Measurements from ENCODE around the gene RBFOX1.

RBFOX1 gene

GRCh38 chr16:7585705-7586104, 253.1 kb downstream of the RBFOX1 start:
- H3K4me1 ChIP-seq (ENCODE audit: insufficient read depth, low read length, poor library complexity, severe bottlenecking): no peaks in the 10 kb centered on the region
- no peaks in the 10 kb centered on the region for H3K79me2 ChIP-seq (ENCODE audit: insufficient read depth, low read length)
- no peak overlapping the region for H3K4me2 ChIP-seq (ENCODE audit: low read depth, low read length, poor library complexity, severe bottlenecking)
- no peaks in the 10 kb centered on the region for H3K9me3 ChIP-seq (ENCODE audit: insufficient read depth, low read depth, low read length)
- H3K36me3 ChIP-seq (ENCODE audit: insufficient read depth, low read length): no peaks in the 10 kb centered on the region
- H4K20me1 ChIP-seq (ENCODE audit: insufficient read depth, low read length, poor library complexity, severe bottlenecking): no peaks in the 10 kb centered on the region
- H3K4me3 ChIP-seq (ENCODE audit: low read length, poor library complexity, severe bottlenecking): no peak overlapping the region
- H2AFZ ChIP-seq (ENCODE audit: low read length): no peak overlapping the region
- no peaks in the 10 kb centered on the region for H3K9me2 ChIP-seq (replicated peaks; ENCODE audit: low read depth, low read length)
- no peaks in the 10 kb centered on the region for H3K27me3 ChIP-seq (ENCODE audit: insufficient read depth, low read length, poor library complexity, severe bottlenecking)
- H3F3A ChIP-seq (ENCODE audit: low read depth): no peaks in the 10 kb centered on the region
- no peak for TF ChIP-seq CTCF (conservative IDR thresholded peaks at IDR 0.05; ENCODE audit: low read length)
- no peak for TF ChIP-seq EZH2phosphoT487 (IDR thresholded peaks at IDR 0.05; ENCODE audit: borderline replicate concordance)
- no peak overlapping the region for H3K9ac ChIP-seq (ENCODE audit: low read depth, low read length, poor library complexity, severe bottlenecking)

GRCh38 chr16:7590934-7591333, 258.3 kb downstream of the RBFOX1 start:
- TF ChIP-seq EZH2phosphoT487 (IDR thresholded peaks at IDR 0.05; ENCODE audit: borderline replicate concordance) (no peak), CTCF (conservative IDR thresholded peaks at IDR 0.05; ENCODE audit: low read length) (no peak)
- Histone ChIP-seq H3K9me3 (ENCODE audit: insufficient read depth, low read depth, low read length) (no peaks in the 10 kb centered on the region), H3K4me1 (ENCODE audit: insufficient read depth, low read length, poor library complexity, severe bottlenecking) (no peaks in the 10 kb centered on the region), H3K79me2 (ENCODE audit: insufficient read depth, low read length) (no peaks in the 10 kb centered on the region), H2AFZ (ENCODE audit: low read length) (no peak overlapping the region), H3K27me3 (ENCODE audit: insufficient read depth, low read length, poor library complexity, severe bottlenecking) (no peaks in the 10 kb centered on the region), H3F3A (ENCODE audit: low read depth) (no peaks in the 10 kb centered on the region), H3K36me3 (ENCODE audit: insufficient read depth, low read length) (no peaks in the 10 kb centered on the region), H3K4me2 (ENCODE audit: low read depth, low read length, poor library complexity, severe bottlenecking) (no peak overlapping the region), H3K9ac (ENCODE audit: low read depth, low read length, poor library complexity, severe bottlenecking) (no peak overlapping the region), H4K20me1 (ENCODE audit: insufficient read depth, low read length, poor library complexity, severe bottlenecking) (no peaks in the 10 kb centered on the region), H3K4me3 (ENCODE audit: low read length, poor library complexity, severe bottlenecking) (no peak overlapping the region), H3K9me2 (replicated peaks; ENCODE audit: low read depth, low read length) (no peaks in the 10 kb centered on the region)

GRCh38 chr16:7596308-7596707, 263.7 kb downstream of the RBFOX1 start:
- Histone ChIP-seq H3K79me2 (ENCODE audit: insufficient read depth, low read length) (no peaks in the 10 kb centered on the region), H4K20me1 (ENCODE audit: insufficient read depth, low read length, poor library complexity, severe bottlenecking) (no peaks in the 10 kb centered on the region), H3K4me3 (ENCODE audit: low read length, poor library complexity, severe bottlenecking) (no peak overlapping the region), H3K9me2 (replicated peaks; ENCODE audit: low read depth, low read length) (no peaks in the 10 kb centered on the region), H3K27me3 (ENCODE audit: insufficient read depth, low read length, poor library complexity, severe bottlenecking) (no peaks in the 10 kb centered on the region), H2AFZ (ENCODE audit: low read length) (no peak overlapping the region), H3K4me2 (ENCODE audit: low read depth, low read length, poor library complexity, severe bottlenecking) (no peak overlapping the region), H3K9ac (ENCODE audit: low read depth, low read length, poor library complexity, severe bottlenecking) (no peak overlapping the region), H3F3A (ENCODE audit: low read depth) (no peaks in the 10 kb centered on the region), H3K36me3 (ENCODE audit: insufficient read depth, low read length) (no peaks in the 10 kb centered on the region), H3K9me3 (ENCODE audit: insufficient read depth, low read depth, low read length) (no peaks in the 10 kb centered on the region), H3K4me1 (ENCODE audit: insufficient read depth, low read length, poor library complexity, severe bottlenecking) (no peaks in the 10 kb centered on the region)
- TF ChIP-seq EZH2phosphoT487 (IDR thresholded peaks at IDR 0.05; ENCODE audit: borderline replicate concordance) (no peak), CTCF (conservative IDR thresholded peaks at IDR 0.05; ENCODE audit: low read length) (no peak)
